HUDEP-2 (cell line): ENCODE data around the gene PXMP2.

ENCODE experiments used
- DNase-seq, 76 experiments: peaks; one replicate each; lab custom pipeline; 2025; ENCODE audit not compliant: unreplicated experiment in 76 of 76; lab: John Stamatoyannopoulos, UW

Gene PXMP2

GRCh38 chr12:132659146-132659545 is 28.2 kb upstream of the PXMP2 start:
- no peak for DNase-seq

- no peak for DNase-seq
These were observed 27.3 kb upstream of the PXMP2 start for GRCh38 chr12:132660052-132660451.

- DNase-seq, result no peak
These were observed 26.4 kb upstream of the PXMP2 start for GRCh38 chr12:132660996-132661395.

GRCh38 chr12:132661972-132662371 is 25.4 kb upstream of the PXMP2 start:
- DNase-seq, result no peak

GRCh38 chr12:132662901-132663755 is 24.3 kb upstream of the PXMP2 start:
- no peak for DNase-seq

GRCh38 chr12:132664206-132665148 is 22.9 kb upstream of the PXMP2 start:
- no peak for DNase-seq

GRCh38 chr12:132665149-132665491 is 22.3 kb upstream of the PXMP2 start:
- DNase-seq, result no peak

GRCh38 chr12:132665794-132666193 is 21.6 kb upstream of the PXMP2 start:
- no peak for DNase-seq

GRCh38 chr12:132668191-132669088 is 18.9 kb upstream of the PXMP2 start:
- DNase-seq, result no peak

GRCh38 chr12:132669166-132669879 is 18.1 kb upstream of the PXMP2 start:
- DNase-seq, result no peak

GRCh38 chr12:132672116-132672515 is 15.3 kb upstream of the PXMP2 start:
- DNase-seq, result no peak

- no peak for DNase-seq
These were observed 14.7 kb upstream of the PXMP2 start for GRCh38 chr12:132672678-132673077.

GRCh38 chr12:132673288-132674179 is 13.9 kb upstream of the PXMP2 start:
- no peak for DNase-seq

GRCh38 chr12:132674561-132674960 is 12.8 kb upstream of the PXMP2 start:
- no peak for DNase-seq

- DNase-seq, result no peak
These were observed 11.5 kb upstream of the PXMP2 start for GRCh38 chr12:132675757-132676432.

- no peak for DNase-seq
These were observed 9.9 kb upstream of the PXMP2 start for GRCh38 chr12:132677492-132677891.

- no peak for DNase-seq
These were observed 2.0 kb upstream of the PXMP2 start for GRCh38 chr12:132685400-132685799.

GRCh38 chr12:132686825-132687210 is 569 bp upstream of the PXMP2 start:
- DNase-seq, result peak in 16 of 76 experiments; percentile 8 to 58 (median 38)
